B cell (primary cell): ENCODE results near the gene OXCT1. TPM values are rescaled to one million over a fixed set of nuclear protein-coding genes. Genes with fewer than 3 reads are reported as not detected.

Source experiments
- ATAC-seq: fragments of 200-7000 bp; cut with Tn5 transposase; one replicate; pipeline ENCODE4 v1.10.0; 2021; ENCODE audit warnings: low read depth, mild to moderate bottlenecking, moderate number of reproducible peaks, moderate library complexity
- CTCF ChIA-PET: fragments of 350-600 bp; sonication (Branson Sonifier 250); formaldehyde crosslinking; loops from one replicate; lab custom pipeline; 2021; ENCODE audit warnings: antibody characterized with exemption, inconsistent platforms; lab: Charles Lee
- POLR2A ChIA-PET: fragments of 350-600 bp; sonication (Branson Sonifier 250); formaldehyde crosslinking; loops from one replicate; lab custom pipeline; 2021; ENCODE audit warnings: antibody characterized with exemption; lab: Charles Lee
- DNase-seq: peaks from one replicate; pipeline ENCODE4 v3.0.0; 2013
- H2AFZ ChIP-seq: 2 replicates; pipeline ENCODE4 v1.6.1; 2012; ENCODE audit warnings: mild to moderate bottlenecking, low read depth, low read length; ENCODE audit not compliant: insufficient read depth, poor library complexity, severe bottlenecking
- H3K27ac ChIP-seq, 2 donors: 1 replicate in 1 of 2; 2 replicates in 1 of 2; pipeline ENCODE4 v1.5.1; 2012 to 2013; ENCODE audit warnings: low read length in 2 of 2, mild to moderate bottlenecking in 2 of 2, moderate library complexity in 1 of 2
- H3K27me3 ChIP-seq, 4 experiments: fragments of 200-600 bp in 1 of 4; sonication (generic) in 1 of 4; replicated peaks in 1 of 4; 1 replicate in 2 of 4; 2 replicates in 2 of 4; pipeline versions ENCODE4 v1.6.1 to v1.7.0; 2013 to 2016; ENCODE audit warnings: low read length in 3 of 4, mild to moderate bottlenecking in 2 of 4, mixed read lengths in 1 of 4, moderate library complexity in 1 of 4; ENCODE audit not compliant: insufficient read depth in 4 of 4, control insufficient read depth in 3 of 4; ENCODE audit errors: control extremely low read depth in 1 of 4
- H3K36me3 ChIP-seq, 2 experiments: replicated peaks in 1 of 2; 1 replicate in 1 of 2; 2 replicates in 1 of 2; pipeline versions ENCODE4 v1.6.1 to v1.7.1; 2013; ENCODE audit warnings: low read length in 1 of 2; ENCODE audit not compliant: insufficient read depth in 2 of 2, control insufficient read depth in 1 of 2; ENCODE audit errors: control extremely low read depth in 1 of 2, extremely low read depth in 1 of 2
- H3K4me1 ChIP-seq, 2 donors: fragments of 200-600 bp in 1 of 2; sonication (generic) in 1 of 2; 1 replicate in 1 of 2; 2 replicates in 1 of 2; pipeline versions ENCODE4 v1.5.1 to v1.6.1; 2013 to 2017; ENCODE audit warnings: low read length in 2 of 2; ENCODE audit not compliant: control insufficient read depth in 2 of 2, insufficient read depth in 2 of 2
- H3K4me2 ChIP-seq: replicated peaks from 2 replicates; pipeline ENCODE3; 2012; ENCODE audit warnings: mild to moderate bottlenecking, low read depth, low read length; ENCODE audit not compliant: poor library complexity, severe bottlenecking
- H3K4me3 ChIP-seq, 5 experiments: fragments of 200-600 bp in 1 of 5; sonication (generic) in 1 of 5; 1 replicate in 3 of 5; 2 replicates in 2 of 5; pipeline versions ENCODE4 v1.5.1 to v1.7.0; 2011 to 2016; ENCODE audit warnings: low read length in 4 of 5, mild to moderate bottlenecking in 4 of 5, low read depth in 2 of 5, control low read depth in 1 of 5, moderate library complexity in 1 of 5; ENCODE audit not compliant: insufficient read depth in 1 of 5; ENCODE audit errors: control extremely low read depth in 1 of 5, extremely low read depth in 1 of 5
- H3K79me2 ChIP-seq: fragments of 200-600 bp; sonication (generic); one replicate; pipeline ENCODE4 v1.6.0; 2016; ENCODE audit warnings: low read length; ENCODE audit not compliant: control insufficient read depth, insufficient read depth
- H3K9ac ChIP-seq: fragments of 200-600 bp; sonication (generic); 2 replicates; pipeline ENCODE4 v1.6.1; 2017; ENCODE audit warnings: mild to moderate bottlenecking, low read length, moderate library complexity
- H3K9me3 ChIP-seq, 3 donors: one replicate each; pipeline versions ENCODE4 v1.6.1 to v1.7.1; 2013; ENCODE audit warnings: low read length in 2 of 3; ENCODE audit not compliant: control insufficient read depth in 2 of 3, insufficient read depth in 1 of 3; ENCODE audit errors: control extremely low read depth in 1 of 3
- H4K20me1 ChIP-seq: 2 replicates; pipeline ENCODE4 v1.6.0; 2012; ENCODE audit warnings: mild to moderate bottlenecking, low read length; ENCODE audit not compliant: insufficient read depth, control insufficient read depth, poor library complexity, severe bottlenecking
- H3K27ac Mint-ChIP-seq: one replicate; pipeline ENCODE4 v1.8.0; 2021; ENCODE audit warnings: mixed read lengths
- H3K27me3 Mint-ChIP-seq: one replicate; pipeline ENCODE4 v1.8.0; 2021; ENCODE audit warnings: mixed read lengths
- H3K4me1 Mint-ChIP-seq: one replicate; pipeline ENCODE4 v1.8.0; 2021; ENCODE audit warnings: mixed read lengths
- H3K4me3 Mint-ChIP-seq: one replicate; pipeline ENCODE4 v1.8.0; 2021; ENCODE audit warnings: mixed read lengths
- H3K9me3 Mint-ChIP-seq: one replicate; pipeline ENCODE4 v1.8.0; 2022; ENCODE audit warnings: mixed read lengths; ENCODE audit not compliant: insufficient read depth
- EZH2 ChIP-seq: IDR thresholded peaks from 2 replicates; pipeline ENCODE4 v1.6.1; 2012; ENCODE audit warnings: borderline replicate concordance, low read depth, mild to moderate bottlenecking, moderate library complexity, low read length; ENCODE audit not compliant: insufficient read depth, poor library complexity, severe bottlenecking
- WGBS: methylation state at CpG from one replicate; pipeline ENCODE4 v1.1.5; 2013; ENCODE audit warnings: missing lambda C conversion rate; ENCODE audit not compliant: insufficient coverage; 5-methylcytosine and 5-hydroxymethylcytosine counted together
- intact Hi-C: fragments of 100-400 bp; cut with micrococcal nuclease; formaldehyde crosslinking; loops from one replicate; pipeline ENCODE4 v1.10.0; 2022
- polyA plus RNA-seq: library from polyadenylated mRNA; depleted of rRNA; stranded (reverse); fragments of >200 nt; gene quantifications from 2 replicates; pipeline ENCODE4 v1.2.3, GENCODE V29; 2012
- total RNA-seq, 2 donors: library from RNA; stranded (reverse); fragments of 120-200 nt in 1 of 2; gene quantifications; 1 replicate in 1 of 2; 2 replicates in 1 of 2; pipeline versions ENCODE4 v1.2.3 to v1.2.4, GENCODE V29; 2013 to 2022
- TF ChIP-seq, protein P1 (sequence below): fragments of 200-600 bp; IDR thresholded peaks from one replicate; pipeline ENCODE4 v1.8.0; 2022; ENCODE audit warnings: antibody characterized with exemption, mild to moderate bottlenecking

Gene OXCT1
- total and polyA plus RNA-seq, 2 donors (not counting 1 experiment from before 2014, with no cell fraction given): 11.0 to 35.6 TPM

GRCh38 chr5:41893074-41893851, 23.0 kb upstream of the OXCT1 start:
- Histone ChIP-seq H3K79me2 (no peaks in the 10 kb centered on the region), H3K27ac (no peak overlapping the region), H3K4me2 (no peak overlapping the region), H3K36me3 (no peaks in the 10 kb centered on the region), H3K9me3 (no peaks in the 10 kb centered on the region), H3K4me3 (no peak overlapping the region), H3K9ac (no peak overlapping the region), H3K27me3 (peaks cover 0 to 27% (median 21%) of the 10 kb centered on the region in 4 experiments), H4K20me1 (no peaks in the 10 kb centered on the region), H3K4me1 (no peaks in the 10 kb centered on the region), H2AFZ (no peak overlapping the region)
- 100% methylated on average over 2 of the region's 3 CpGs for WGBS
- intact Hi-C loops: no loop called here
- no peak overlapping the region for H3K4me3 Mint-ChIP-seq
- no peaks in the 10 kb centered on the region for H3K4me1 Mint-ChIP-seq
- POLR2A ChIA-PET: no interaction called here
- ATAC-seq (no peak), DNase-seq (no peak)
- CTCF ChIA-PET: no interaction called here
- no peaks in the 10 kb centered on the region for H3K9me3 Mint-ChIP-seq
- H3K27me3 Mint-ChIP-seq: peaks cover 60% of the 10 kb centered on the region
- no peak overlapping the region for H3K27ac Mint-ChIP-seq
- TF ChIP-seq, protein P1, sequence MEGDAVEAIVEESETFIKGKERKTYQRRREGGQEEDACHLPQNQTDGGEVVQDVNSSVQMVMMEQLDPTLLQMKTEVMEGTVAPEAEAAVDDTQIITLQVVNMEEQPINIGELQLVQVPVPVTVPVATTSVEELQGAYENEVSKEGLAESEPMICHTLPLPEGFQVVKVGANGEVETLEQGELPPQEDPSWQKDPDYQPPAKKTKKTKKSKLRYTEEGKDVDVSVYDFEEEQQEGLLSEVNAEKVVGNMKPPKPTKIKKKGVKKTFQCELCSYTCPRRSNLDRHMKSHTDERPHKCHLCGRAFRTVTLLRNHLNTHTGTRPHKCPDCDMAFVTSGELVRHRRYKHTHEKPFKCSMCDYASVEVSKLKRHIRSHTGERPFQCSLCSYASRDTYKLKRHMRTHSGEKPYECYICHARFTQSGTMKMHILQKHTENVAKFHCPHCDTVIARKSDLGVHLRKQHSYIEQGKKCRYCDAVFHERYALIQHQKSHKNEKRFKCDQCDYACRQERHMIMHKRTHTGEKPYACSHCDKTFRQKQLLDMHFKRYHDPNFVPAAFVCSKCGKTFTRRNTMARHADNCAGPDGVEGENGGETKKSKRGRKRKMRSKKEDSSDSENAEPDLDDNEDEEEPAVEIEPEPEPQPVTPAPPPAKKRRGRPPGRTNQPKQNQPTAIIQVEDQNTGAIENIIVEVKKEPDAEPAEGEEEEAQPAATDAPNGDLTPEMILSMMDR: no peak
- no peak for TF ChIP-seq EZH2

- DNase-seq (no peak), ATAC-seq (no peak)
- ChIA-PET POLR2A (no interaction called here), CTCF (no interaction called here)
- H4K20me1 ChIP-seq: no peaks in the 10 kb centered on the region
- H3K9me3 ChIP-seq: no peaks in the 10 kb centered on the region
- H3K4me3 Mint-ChIP-seq: no peak overlapping the region
- peaks cover 64% of the 10 kb centered on the region for H3K27me3 Mint-ChIP-seq
- intact Hi-C loops: no loop called here
- H3K4me2 ChIP-seq: no peak overlapping the region
- no peaks in the 10 kb centered on the region for H3K36me3 ChIP-seq
- no peak overlapping the region for H3K9ac ChIP-seq
- no peaks in the 10 kb centered on the region for H3K9me3 Mint-ChIP-seq
- peaks cover 0 to 34% (median 20%) of the 10 kb centered on the region in 4 experiments for H3K27me3 ChIP-seq
- no peak for TF ChIP-seq EZH2
- TF ChIP-seq, protein P1: no peak
- H3K27ac Mint-ChIP-seq: no peak overlapping the region
- no peaks in the 10 kb centered on the region for H3K4me1 Mint-ChIP-seq
- no peaks in the 10 kb centered on the region for H3K4me1 ChIP-seq
- H3K27ac ChIP-seq: no peak overlapping the region
- H3K4me3 ChIP-seq: no peak overlapping the region
- H2AFZ ChIP-seq: no peak overlapping the region
- H3K79me2 ChIP-seq: no peaks in the 10 kb centered on the region
Measured at GRCh38 chr5:41892031-41892430, 21.8 kb upstream of the OXCT1 start.
